HepG2 (cell line): Measurements from ENCODE around the gene BICRAL. TPM values are rescaled to one million over a fixed set of nuclear protein-coding genes. Genes with fewer than 3 reads are reported as not detected.

Source experiments
- BATF2 ChIP-seq: sonication (generic); formaldehyde crosslinking; IDR thresholded peaks from 2 replicates; pipeline ENCODE4 v1.8.0; 2022; ENCODE audit warnings: mild to moderate bottlenecking, missing genetic modification reagents, moderate library complexity
- BCLAF1 ChIP-seq: fragments of 450-650 bp; IDR thresholded peaks from 2 replicates; pipeline ENCODE4 v1.6.1; 2017; ENCODE audit warnings: mild to moderate bottlenecking
- ETS1 ChIP-seq: sonication (generic); formaldehyde crosslinking; IDR thresholded peaks from 2 replicates; pipeline ENCODE4 v1.4.0; 2020; ENCODE audit warnings: missing genetic modification reagents
- JUN ChIP-seq: sonication (generic); formaldehyde crosslinking; IDR thresholded peaks from 2 replicates; pipeline ENCODE4 v1.4.0; 2020; ENCODE audit warnings: mild to moderate bottlenecking, missing genetic modification reagents
- NFKBIZ ChIP-seq: IDR thresholded peaks from 2 replicates; pipeline ENCODE4 v1.6.1; 2018; ENCODE audit warnings: missing genetic modification reagents, missing compliant biosample characterization
- RERE ChIP-seq: IDR thresholded peaks from 2 replicates; pipeline ENCODE4 v1.6.1; 2016; ENCODE audit warnings: low read depth, missing genetic modification reagents, missing compliant biosample characterization
- SALL1 ChIP-seq: sonication (generic); formaldehyde crosslinking; IDR thresholded peaks from 2 replicates; pipeline ENCODE4 v1.8.0; 2022; ENCODE audit warnings: mild to moderate bottlenecking, missing genetic modification reagents
- SNAPC5 ChIP-seq: sonication (generic); formaldehyde crosslinking; IDR thresholded peaks from 2 replicates; pipeline ENCODE4 v1.8.1; 2023; ENCODE audit warnings: mild to moderate bottlenecking, missing genetic modification reagents, borderline replicate concordance
- ZNF576 ChIP-seq: sonication (generic); formaldehyde crosslinking; IDR thresholded peaks from 2 replicates; pipeline ENCODE4 v1.4.0; 2020; ENCODE audit warnings: mild to moderate bottlenecking, missing genetic modification reagents
- ZNF614 ChIP-seq: IDR thresholded peaks from 2 replicates; pipeline ENCODE4 v1.6.1; 2018; ENCODE audit warnings: missing biosample characterization, missing genetic modification reagents, inconsistent platforms, borderline replicate concordance
- ZNF687 ChIP-seq: sonication (generic); formaldehyde crosslinking; IDR thresholded peaks from 2 replicates; pipeline ENCODE4 v1.5.1; 2020; ENCODE audit warnings: mild to moderate bottlenecking, missing genetic modification reagents, moderate library complexity
- ZNF878 ChIP-seq: sonication (generic); formaldehyde crosslinking; IDR thresholded peaks from 2 replicates; pipeline ENCODE4 v1.8.1; 2023; ENCODE audit warnings: mild to moderate bottlenecking, missing genetic modification reagents, moderate library complexity
- polyA plus RNA-seq, 8 experiments: library from polyadenylated mRNA; depleted of rRNA in 3 of 8; stranded (reverse) in 7 of 8; unstranded in 1 of 8; fragments of >200 nt; fragmentation: Illumina TruSeq in 4 of 8; extraction: Trizol in 4 of 8; gene quantifications; 2 replicates each; pipeline versions ENCODE4 v1.2.1 to v1.2.3, GENCODE V29; 2011 to 2016; ENCODE audit warnings: low read depth in 4 of 8, missing spikeins in 1 of 8, mixed read lengths in 1 of 8; ENCODE audit not compliant: insufficient read depth in 1 of 8
- total RNA-seq, 5 experiments: library from RNA; depleted of rRNA; stranded (reverse); fragments of >200 nt; fragmentation: Illumina TruSeq; extraction: Trizol; gene quantifications; 2 replicates each; pipeline ENCODE4 v1.2.3, GENCODE V29; 2016; ENCODE audit warnings: low read depth in 1 of 5

BICRAL gene
- total and polyA plus RNA-seq, 2 of the 13 experiments (the other 11 are each of a cell fraction or from before 2014, with no cell fraction given): 5.0 to 13.5 TPM

- TF ChIP-seq ZNF687 (peak; percentile 68), ZNF614 (no peak), RERE (no peak), NFKBIZ (CRISPR knock-in tag) (no peak), JUN (CRISPR knock-in tag) (no peak), BCLAF1 (no peak), BATF2 (CRISPR knock-in tag) (no peak), ZNF878 (CRISPR knock-in tag) (no peak), ETS1 (CRISPR knock-in tag) (no peak), ZNF576 (CRISPR knock-in tag) (no peak), SALL1 (CRISPR knock-in tag) (0 out of 2 replicates have a peak, but pooled peaks have one; percentile 35), SNAPC5 (CRISPR knock-in tag) (no peak)
Observed at GRCh38 chr6:42911171-42912021, 129.5 kb downstream of the BICRAL start (continued).
